GM12872 (cell line): Measurements from ENCODE around the gene LRRC75A.

ENCODE experiments used
- CTCF ChIP-seq: IDR thresholded peaks from 3 replicates; pipeline ENCODE4 v1.5.1; 2011; ENCODE audit warnings: low read depth, mild to moderate bottlenecking, low read length, moderate library complexity; ENCODE audit not compliant: insufficient read depth

The LRRC75A gene

GRCh38 chr17:16456742-16457316 lies 35.2 kb downstream of the LRRC75A start:
- TF ChIP-seq CTCF, result no peak

- no peak for TF ChIP-seq CTCF
Observed at GRCh38 chr17:16455997-16456741, 35.8 kb downstream of the LRRC75A start.

DNA sequence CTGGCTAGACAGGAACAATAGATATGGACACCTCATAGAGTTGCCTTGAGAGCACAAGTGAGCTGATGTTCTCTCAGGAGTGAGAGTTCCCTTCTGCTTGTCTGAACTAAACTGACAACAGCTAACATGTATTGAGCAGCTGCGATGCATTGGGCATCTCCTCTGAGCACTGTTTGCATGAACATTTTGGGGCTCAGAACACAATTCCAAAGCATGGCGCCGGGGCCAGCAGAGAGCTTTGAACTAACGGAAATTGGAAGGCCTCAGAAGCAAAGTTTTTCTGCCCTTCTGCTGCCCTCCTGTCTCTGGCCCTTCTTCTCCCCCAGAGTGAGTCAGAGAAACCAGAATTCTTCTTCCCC lies 38.5 kb downstream of the LRRC75A start:
- TF ChIP-seq CTCF, result no peak

DNA sequence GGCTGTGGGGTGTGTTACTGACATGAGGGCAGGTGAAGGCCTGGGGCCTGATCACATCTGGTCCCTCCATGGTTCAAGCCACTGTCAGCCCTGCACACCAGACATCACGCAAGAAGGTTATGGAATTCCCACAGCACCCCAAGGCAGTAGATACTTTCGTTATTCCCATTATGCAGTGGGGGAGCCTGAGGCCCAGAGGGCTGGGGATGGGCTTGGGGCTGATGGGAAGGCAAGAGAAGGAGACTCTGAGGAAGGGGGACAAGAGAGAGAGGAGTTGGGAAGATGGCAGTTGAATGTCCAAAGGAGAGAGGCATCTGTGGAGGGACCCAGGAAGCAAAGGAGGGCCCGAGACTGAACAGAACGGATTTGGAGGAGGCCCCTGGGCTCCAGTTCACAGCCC lies 42.0 kb downstream of the LRRC75A start:
- TF ChIP-seq CTCF, result no peak

GRCh38 chr17:16449121-16449570 lies 42.8 kb downstream of the LRRC75A start:
- TF ChIP-seq CTCF, result no peak

GRCh38 chr17:16448490-16448889 lies 43.5 kb downstream of the LRRC75A start:
- TF ChIP-seq CTCF, result no peak

DNA sequence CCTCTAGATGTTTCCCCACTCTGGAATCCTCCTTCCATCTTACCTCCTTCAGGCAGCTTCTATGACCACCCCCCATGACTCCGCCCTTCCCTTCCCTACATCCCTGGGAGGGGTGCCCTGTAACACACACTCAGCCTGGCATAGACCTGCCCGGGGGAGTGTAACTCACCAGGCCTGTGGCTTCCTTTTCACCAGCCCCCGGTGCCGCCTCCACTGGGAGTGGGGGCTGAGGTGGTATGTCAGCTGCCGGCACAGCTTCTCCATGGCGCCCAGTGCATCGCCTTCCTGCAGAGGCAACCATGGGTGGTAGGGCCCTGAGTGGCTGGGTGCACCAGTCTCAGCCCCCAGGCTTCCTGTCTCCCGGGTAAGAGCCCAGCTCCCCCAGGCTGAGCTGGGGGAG lies 44.3 kb downstream of the LRRC75A start:
- no peak for TF ChIP-seq CTCF
